Daoy (cell line): Measurements from ENCODE around the gene PLAC8L1. TPM values are rescaled to one million over a fixed set of nuclear protein-coding genes. Genes with fewer than 3 reads are reported as not detected.

Source experiments
- DNase-seq: peaks from one replicate; pipeline ENCODE4 v3.0.0-alpha.2; 2015; ENCODE audit warnings: low read depth
- total RNA-seq: library from RNA; depleted of rRNA; stranded (reverse); fragments of >200 nt; shearing (Covaris generic); gene quantifications from 2 replicates; pipeline ENCODE4 v1.2.3, GENCODE V29; 2014; rRNA removed

Gene PLAC8L1
- total RNA-seq, 1 experiment from 2014 or later: 0.91 TPM

DNA sequence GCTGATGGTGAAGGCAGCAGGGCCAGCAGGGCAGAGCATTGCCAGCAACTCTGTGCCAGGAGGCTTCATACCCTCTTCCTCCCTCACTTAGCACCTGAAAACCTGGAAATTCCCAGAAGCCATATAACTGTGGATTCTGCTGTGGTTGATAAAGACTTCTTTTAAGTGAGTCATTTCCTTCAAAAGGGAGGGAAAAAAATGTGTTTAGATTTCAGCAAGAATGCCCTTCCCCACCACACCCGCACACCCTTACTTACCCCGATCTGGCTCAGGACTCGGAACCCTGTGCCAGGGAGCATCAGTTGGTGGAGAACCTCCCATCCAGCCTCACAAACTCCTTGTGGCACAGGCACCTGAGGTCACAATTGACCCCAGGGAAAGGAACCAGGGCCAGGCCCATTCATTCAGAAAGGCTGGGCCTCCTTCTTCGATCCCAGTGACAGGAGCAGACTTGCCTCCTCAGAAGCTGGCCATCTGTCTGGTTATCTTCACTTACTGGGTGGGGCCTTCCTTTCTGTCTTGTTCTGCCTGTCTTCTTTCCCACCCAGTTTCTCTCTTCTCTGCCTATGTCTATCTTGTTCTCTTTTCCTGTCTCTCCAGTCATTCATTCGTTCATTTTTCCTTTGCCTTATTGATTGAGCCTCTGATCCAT lies 62.6 kb downstream of the PLAC8L1 start:
- peak; percentile 86 for DNase-seq

DNA sequence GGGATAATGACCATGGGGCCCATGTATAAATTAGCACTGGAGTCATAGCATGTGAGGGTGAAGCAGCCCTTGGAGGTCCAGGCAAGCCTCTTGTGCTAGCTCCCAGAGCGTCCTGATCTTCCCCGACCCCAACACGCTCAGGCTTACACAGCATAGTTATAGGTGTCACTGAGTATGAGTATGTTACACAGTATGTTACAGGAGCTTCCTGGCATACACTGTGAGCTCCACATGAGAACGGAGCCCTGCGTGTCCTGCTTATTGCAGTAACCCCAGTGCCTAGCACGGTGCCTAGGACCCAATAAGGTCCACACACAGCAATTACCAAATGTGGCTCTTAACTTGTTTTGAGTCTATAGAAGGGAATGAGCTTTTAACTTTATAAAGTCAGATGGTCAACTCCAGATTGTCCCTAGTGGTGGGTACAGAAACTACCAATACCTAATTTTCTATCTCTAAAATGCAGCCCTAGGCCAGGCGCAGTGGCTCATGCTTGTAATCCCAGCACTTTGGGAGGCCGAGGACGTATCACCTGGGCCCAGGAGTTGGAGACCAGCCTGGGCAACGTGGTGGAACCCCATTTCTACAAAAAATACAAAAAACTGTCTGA lies 64.1 kb downstream of the PLAC8L1 start:
- DNase-seq: peak; percentile 20

- DNase-seq: no peak
Measured at GRCh38 chr5:146040527-146040926, 64.8 kb downstream of the PLAC8L1 start.

DNA sequence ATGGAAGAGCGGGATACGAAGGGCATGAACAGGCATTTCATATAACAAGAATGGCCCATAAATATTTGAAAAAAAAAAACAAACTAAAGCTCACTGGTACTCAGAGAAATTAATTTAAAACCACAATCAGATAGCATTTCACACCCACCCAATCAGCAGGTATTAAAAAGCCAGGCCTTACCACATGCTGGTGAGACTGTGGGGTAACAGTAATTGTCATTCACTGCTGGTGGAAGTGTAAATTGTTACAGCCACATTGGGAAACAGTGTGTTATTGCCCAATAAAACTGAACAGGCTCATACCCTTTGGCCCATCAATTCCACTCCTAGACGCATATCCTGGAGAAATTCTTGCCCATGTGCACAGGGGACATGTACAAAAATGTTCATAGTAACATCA lies 66.0 kb downstream of the PLAC8L1 start:
- DNase-seq: no peak

DNA sequence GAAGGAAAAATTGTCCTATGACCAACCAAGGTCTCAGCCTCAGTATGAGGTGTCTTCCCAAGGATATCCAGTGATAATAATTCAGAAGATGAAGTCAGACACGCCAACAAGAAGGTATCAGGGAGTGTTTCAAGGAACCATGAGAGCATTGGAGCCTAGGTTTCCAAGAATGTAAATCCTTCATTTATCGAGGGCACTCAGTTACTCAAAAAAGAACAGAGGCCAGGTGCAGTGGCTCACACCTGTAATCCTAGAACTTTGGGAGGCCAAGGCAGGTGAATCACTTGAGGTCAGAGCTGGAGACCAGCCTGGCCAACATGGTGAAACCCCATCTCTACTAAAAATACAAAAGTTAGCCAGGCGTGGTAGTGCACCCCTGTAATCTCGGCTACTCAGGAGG lies 70.8 kb downstream of the PLAC8L1 start:
- DNase-seq: no peak

Other genes with a start within 250 kb of the PLAC8L1 start
- not detected in 2 replicates for gene GRXCR2, start 232.6 kb downstream of the PLAC8L1 start, total RNA-seq
- 11.6 and 11.9 TPM in 2 replicates for gene SH3RF2, start 169.0 kb downstream of the PLAC8L1 start, total RNA-seq
- gene LARS1, start 77.1 kb upstream of the PLAC8L1 start, total RNA-seq: 187 and 196 TPM in 2 replicates
- gene RBM27, start 98.0 kb upstream of the PLAC8L1 start, total RNA-seq: 24.6 and 27.0 TPM in 2 replicates
- gene POU4F3, start 233.3 kb upstream of the PLAC8L1 start, total RNA-seq: 0.29 TPM in 1 of 2 replicates, not detected in the other